ENCODE measurements around the gene SERPINA10. TPM values are rescaled to one million over a fixed set of nuclear protein-coding genes. Genes with fewer than 3 reads are reported as not detected.
A peak's percentile ranks its signal among the peaks of the same experiment; 100 is the strongest.

Gene SERPINA10
- total and polyA plus RNA-seq, 2 of the 13 experiments (the other 11 are each of a cell fraction or from before 2014, with no cell fraction given): 20.1 to 20.2 TPM

DNA sequence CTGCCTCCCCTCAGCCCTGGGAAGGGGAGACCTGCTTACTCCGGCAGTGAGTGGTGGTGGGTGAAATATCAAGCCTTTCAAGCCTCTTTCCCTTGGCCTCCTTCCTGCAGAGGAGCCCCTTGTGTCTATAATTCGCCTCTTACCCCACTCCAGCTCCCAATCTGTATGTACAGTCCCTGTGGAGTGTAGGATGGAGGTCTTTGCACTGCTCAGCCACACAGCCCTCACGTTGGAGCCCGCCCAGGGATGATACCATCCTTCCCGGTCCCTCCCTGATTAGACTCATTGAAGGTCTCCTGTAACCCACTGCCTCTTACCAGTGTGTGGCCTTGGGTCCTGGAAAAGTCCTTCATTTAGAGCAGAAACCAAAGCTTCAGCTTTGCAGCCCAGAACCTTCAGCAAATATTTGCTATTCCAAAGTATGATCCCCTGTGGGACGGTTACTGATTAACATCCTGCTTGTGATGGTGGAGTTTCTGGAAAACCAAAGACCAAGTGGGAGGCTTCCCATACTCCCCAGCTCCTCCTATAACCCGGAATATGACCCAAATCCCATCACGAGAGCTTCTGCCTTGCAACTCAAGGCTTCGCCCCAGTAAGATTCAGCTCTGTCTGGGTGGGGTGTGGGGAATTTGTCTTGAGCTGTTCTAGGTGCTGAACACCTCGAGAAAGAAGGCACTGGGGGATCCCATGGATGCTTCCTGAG is at the start of gene SERPINA10 (continued):
- TF ChIP-seq MTF1 (CRISPR knock-in tag; IDR thresholded peaks at IDR 0.05) (no peak), MEF2D (CRISPR knock-in tag; IDR thresholded peaks at IDR 0.05) (peak; percentile 35), FOXO1 (CRISPR knock-in tag; IDR thresholded peaks at IDR 0.05) (peak; percentile 10), ZKSCAN5 (CRISPR knock-in tag; IDR thresholded peaks at IDR 0.05) (no peak), ZNF34 (CRISPR knock-in tag; IDR thresholded peaks at IDR 0.05; ENCODE audit: borderline replicate concordance) (peak; percentile 36; the same call in 1 of the 2 replicates), RFX1 (IDR thresholded peaks at IDR 0.05) (no peak), PRMT3 (CRISPR knock-in tag; IDR thresholded peaks at IDR 0.05; ENCODE audit: borderline replicate concordance, low read depth) (peak; percentile 82; the same call in 1 of the 2 replicates), HDAC6 (IDR thresholded peaks at IDR 0.05; ENCODE audit: low read depth, low read length) (no peak), RCOR2 (CRISPR knock-in tag; IDR thresholded peaks at IDR 0.05) (peak; percentile 82), TOE1 (CRISPR knock-in tag; IDR thresholded peaks at IDR 0.05) (no peak), PAX8 (CRISPR knock-in tag; IDR thresholded peaks at IDR 0.05; ENCODE audit: borderline replicate concordance) (no peak), CHD2 (IDR thresholded peaks at IDR 0.05; ENCODE audit: low read depth, low read length) (no peak), ADNP (CRISPR knock-in tag; IDR thresholded peaks at IDR 0.05) (no peak), ZKSCAN8 (CRISPR knock-in tag; IDR thresholded peaks at IDR 0.05; ENCODE audit: borderline replicate concordance) (peak; percentile 49), SP1 (IDR thresholded peaks at IDR 0.05) (no peak), SP1 (CRISPR knock-in tag; IDR thresholded peaks at IDR 0.05) (peak; percentile 39; the same call in 1 of the 2 replicates), ZNF660 (CRISPR knock-in tag; IDR thresholded peaks at IDR 0.05; ENCODE audit: borderline replicate concordance, low read depth) (no peak), ZFY (CRISPR knock-in tag; IDR thresholded peaks at IDR 0.05) (0 out of 2 replicates have a peak, but pooled peaks have one; percentile 30), ZFP36L1 (CRISPR knock-in tag; IDR thresholded peaks at IDR 0.05) (no peak)
- TF ChIP-seq, protein P1, sequence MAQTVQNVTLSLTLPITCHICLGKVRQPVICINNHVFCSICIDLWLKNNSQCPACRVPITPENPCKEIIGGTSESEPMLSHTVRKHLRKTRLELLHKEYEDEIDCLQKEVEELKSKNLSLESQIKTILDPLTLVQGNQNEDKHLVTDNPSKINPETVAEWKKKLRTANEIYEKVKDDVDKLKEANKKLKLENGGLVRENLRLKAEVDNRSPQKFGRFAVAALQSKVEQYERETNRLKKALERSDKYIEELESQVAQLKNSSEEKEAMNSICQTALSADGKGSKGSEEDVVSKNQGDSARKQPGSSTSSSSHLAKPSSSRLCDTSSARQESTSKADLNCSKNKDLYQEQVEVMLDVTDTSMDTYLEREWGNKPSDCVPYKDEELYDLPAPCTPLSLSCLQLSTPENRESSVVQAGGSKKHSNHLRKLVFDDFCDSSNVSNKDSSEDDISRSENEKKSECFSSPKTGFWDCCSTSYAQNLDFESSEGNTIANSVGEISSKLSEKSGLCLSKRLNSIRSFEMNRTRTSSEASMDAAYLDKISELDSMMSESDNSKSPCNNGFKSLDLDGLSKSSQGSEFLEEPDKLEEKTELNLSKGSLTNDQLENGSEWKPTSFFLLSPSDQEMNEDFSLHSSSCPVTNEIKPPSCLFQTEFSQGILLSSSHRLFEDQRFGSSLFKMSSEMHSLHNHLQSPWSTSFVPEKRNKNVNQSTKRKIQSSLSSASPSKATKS (CRISPR knock-in tag; IDR thresholded peaks at IDR 0.05): no peak
- TF ChIP-seq, protein P2, sequence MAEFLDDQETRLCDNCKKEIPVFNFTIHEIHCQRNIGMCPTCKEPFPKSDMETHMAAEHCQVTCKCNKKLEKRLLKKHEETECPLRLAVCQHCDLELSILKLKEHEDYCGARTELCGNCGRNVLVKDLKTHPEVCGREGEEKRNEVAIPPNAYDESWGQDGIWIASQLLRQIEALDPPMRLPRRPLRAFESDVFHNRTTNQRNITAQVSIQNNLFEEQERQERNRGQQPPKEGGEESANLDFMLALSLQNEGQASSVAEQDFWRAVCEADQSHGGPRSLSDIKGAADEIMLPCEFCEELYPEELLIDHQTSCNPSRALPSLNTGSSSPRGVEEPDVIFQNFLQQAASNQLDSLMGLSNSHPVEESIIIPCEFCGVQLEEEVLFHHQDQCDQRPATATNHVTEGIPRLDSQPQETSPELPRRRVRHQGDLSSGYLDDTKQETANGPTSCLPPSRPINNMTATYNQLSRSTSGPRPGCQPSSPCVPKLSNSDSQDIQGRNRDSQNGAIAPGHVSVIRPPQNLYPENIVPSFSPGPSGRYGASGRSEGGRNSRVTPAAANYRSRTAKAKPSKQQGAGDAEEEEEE (CRISPR knock-in tag; IDR thresholded peaks at IDR 0.05; ENCODE audit: borderline replicate concordance): no peak
- TF ChIP-seq, protein P3, sequence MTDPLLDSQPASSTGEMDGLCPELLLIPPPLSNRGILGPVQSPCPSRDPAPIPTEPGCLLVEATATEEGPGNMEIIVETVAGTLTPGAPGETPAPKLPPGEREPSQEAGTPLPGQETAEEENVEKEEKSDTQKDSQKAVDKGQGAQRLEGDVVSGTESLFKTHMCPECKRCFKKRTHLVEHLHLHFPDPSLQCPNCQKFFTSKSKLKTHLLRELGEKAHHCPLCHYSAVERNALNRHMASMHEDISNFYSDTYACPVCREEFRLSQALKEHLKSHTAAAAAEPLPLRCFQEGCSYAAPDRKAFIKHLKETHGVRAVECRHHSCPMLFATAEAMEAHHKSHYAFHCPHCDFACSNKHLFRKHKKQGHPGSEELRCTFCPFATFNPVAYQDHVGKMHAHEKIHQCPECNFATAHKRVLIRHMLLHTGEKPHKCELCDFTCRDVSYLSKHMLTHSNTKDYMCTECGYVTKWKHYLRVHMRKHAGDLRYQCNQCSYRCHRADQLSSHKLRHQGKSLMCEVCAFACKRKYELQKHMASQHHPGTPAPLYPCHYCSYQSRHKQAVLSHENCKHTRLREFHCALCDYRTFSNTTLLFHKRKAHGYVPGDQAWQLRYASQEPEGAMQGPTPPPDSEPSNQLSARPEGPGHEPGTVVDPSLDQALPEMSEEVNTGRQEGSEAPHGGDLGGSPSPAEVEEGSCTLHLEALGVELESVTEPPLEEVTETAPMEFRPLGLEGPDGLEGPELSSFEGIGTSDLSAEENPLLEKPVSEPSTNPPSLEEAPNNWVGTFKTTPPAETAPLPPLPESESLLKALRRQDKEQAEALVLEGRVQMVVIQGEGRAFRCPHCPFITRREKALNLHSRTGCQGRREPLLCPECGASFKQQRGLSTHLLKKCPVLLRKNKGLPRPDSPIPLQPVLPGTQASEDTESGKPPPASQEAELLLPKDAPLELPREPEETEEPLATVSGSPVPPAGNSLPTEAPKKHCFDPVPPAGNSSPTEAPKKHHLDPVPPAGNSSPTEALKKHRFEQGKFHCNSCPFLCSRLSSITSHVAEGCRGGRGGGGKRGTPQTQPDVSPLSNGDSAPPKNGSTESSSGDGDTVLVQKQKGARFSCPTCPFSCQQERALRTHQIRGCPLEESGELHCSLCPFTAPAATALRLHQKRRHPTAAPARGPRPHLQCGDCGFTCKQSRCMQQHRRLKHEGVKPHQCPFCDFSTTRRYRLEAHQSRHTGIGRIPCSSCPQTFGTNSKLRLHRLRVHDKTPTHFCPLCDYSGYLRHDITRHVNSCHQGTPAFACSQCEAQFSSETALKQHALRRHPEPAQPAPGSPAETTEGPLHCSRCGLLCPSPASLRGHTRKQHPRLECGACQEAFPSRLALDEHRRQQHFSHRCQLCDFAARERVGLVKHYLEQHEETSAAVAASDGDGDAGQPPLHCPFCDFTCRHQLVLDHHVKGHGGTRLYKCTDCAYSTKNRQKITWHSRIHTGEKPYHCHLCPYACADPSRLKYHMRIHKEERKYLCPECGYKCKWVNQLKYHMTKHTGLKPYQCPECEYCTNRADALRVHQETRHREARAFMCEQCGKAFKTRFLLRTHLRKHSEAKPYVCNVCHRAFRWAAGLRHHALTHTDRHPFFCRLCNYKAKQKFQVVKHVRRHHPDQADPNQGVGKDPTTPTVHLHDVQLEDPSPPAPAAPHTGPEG (CRISPR knock-in tag; IDR thresholded peaks at IDR 0.05): peak; percentile 46; the same call in 1 of the 2 replicates

All from HepG2 (cell line).